HG03196 (cell line): ENCODE measurements around the gene SLC7A6.

ENCODE experiments used
- ATAC-seq: cut with Tn5 transposase; IDR thresholded peaks from one replicate; pipeline ENCODE4 v1.9.1; 2021; ENCODE audit not compliant: unreplicated experiment

SLC7A6 gene

DNA sequence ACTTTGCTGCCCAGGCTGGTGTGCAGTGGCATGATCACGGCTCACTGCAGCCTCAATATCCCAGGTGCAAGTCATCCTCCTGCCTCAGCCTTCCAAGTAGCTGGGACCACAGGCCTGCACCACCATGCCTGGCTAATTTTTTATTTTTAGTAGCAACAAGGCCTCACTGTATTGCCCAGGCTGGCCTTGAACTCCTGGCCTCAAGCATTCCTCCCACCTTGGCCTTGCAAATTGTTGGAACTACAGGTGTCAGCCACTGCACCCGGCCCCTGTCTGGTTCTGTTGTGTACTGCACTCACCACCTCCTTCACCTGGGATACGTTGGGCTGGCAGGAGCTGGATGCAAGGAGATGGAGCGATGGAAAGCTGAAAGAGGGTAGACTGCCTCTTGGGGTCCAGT lies 10.6 kb upstream of the SLC7A6 start:
- ATAC-seq: no peak

DNA sequence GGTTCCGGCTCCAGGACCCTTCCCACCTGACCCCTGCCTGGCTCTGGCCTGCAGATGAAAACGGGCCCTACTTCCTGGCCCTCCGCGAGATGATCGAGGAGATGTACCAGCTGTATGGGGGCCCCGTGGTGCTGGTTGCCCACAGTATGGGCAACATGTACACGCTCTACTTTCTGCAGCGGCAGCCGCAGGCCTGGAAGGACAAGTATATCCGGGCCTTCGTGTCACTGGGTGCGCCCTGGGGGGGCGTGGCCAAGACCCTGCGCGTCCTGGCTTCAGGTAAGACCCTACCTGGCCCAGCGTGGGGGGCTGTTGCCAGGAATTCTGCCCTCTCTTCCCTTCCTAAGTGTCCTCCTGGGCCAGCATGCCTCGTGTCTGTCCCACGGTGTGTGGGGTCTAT lies 8.6 kb upstream of the SLC7A6 start:
- no peak for ATAC-seq

DNA sequence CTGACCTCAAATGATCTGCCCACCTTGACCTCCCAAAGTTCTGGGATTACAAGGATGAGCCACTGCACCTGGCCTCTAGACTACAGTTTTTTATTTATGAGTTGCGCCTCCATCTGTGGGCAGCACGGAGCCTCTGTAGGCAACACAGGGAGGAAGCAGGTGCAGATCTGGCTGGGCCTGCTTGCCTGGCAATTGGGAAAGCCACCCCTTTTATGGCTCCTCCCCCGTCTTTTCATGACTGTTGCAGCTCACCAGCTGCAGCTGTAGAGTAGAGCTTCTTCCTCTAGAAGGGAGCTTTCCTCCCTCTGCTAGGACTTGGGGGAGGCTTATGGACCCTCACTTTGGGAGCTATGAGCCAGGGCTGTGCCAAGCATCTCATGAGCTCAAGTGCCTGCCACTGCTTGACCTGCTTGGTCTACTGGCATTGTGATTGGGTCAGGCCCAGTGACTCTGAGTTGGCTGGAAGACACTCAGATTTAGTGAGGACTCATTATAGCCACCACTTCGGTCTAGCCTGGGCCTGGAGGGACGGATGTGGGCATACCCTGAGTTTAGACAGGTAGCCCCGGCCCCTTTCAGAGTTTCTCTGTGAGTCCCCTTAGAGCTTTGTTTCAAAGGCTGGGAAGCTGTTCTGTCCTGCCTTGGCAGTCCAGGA lies 6.9 kb upstream of the SLC7A6 start:
- no peak for ATAC-seq

DNA sequence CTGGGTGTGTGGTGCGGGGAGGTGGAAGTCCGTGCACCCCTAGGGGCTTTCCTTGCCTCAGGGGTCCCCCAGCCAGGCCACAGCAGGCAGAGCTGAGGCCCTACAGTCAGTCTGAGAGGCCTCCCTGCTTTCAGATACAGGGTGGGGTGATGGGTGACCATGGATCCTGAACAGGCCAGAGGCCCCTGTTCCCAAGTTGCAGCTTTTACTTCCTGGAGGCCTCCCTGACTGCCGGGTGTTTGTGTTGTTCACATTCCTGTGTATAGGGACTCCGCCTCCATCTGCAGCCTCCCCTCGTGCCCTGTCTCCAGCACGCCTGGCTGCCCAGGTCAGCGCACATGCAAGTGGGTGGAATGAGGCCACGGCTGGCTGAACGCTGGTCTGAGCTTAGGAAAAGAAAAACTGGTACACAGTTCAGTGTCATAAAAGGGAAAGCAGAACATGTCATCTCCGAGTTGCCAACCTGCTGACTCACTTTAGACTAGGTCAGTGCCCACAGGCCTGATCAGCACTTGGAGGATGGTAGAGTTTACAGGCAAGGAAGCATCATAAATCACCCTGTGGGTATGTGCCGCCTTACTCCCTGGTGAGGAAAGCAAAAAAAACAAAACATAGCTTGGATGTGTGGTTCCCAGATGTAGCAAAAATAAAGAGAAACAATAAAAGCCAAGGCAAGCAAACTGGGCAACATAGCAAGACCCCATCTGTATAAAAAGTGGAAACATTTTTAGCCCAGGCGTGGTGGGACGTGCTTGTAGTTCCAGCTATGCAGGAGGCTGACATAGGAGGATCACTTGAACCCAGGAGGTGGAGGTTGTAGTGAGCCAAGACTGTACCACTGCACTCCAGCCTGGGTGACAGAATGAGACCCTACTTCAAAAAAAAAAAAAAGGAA lies 6.2 kb upstream of the SLC7A6 start:
- ATAC-seq: no peak

DNA sequence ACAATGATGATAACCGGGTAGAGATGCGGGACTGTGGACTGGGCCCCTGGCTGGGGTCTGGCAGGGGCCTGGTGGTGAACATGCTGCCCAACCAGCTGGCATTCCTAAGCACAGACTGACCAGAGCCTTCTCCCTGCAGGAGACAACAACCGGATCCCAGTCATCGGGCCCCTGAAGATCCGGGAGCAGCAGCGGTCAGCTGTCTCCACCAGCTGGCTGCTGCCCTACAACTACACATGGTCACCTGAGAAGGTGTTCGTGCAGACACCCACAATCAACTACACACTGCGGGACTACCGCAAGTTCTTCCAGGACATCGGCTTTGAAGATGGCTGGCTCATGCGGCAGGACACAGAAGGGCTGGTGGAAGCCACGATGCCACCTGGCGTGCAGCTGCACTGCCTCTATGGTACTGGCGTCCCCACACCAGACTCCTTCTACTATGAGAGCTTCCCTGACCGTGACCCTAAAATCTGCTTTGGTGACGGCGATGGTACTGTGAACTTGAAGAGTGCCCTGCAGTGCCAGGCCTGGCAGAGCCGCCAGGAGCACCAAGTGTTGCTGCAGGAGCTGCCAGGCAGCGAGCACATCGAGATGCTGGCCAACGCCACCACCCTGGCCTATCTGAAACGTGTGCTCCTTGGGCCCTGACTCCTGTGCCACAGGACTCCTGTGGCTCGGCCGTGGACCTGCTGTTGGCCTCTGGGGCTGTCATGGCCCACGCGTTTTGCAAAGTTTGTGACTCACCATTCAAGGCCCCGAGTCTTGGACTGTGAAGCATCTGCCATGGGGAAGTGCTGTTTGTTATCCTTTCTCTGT lies 5.1 kb upstream of the SLC7A6 start:
- no peak for ATAC-seq

DNA sequence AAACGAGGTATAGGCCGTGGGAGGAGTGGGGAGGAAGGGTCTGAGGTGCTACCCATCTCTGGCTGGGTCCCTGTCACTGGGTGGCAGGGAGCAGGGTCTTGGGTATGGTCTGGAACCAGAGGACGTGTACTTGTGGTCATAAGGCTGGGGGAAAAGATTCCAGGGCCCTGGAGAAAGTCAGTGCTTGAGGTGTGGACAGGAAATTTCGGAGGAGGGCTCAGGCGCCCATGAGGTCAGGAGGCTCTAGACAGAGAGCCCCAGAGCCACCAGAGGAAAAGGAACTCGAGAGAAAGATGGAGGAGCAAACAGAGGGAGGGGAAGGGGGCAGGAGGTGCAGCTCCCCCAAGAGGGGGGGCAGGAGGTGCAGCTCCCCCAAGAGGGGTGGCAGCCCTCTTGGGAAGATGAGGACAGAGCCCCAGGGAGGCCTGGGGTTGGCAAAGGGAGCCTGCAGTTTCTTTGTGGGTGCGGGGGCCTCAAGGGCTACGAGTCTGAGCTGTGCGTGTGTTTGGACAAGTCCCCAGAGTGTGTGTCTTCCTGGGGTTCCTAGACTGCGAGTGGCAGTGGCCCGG lies 683 bp upstream of the SLC7A6 start:
- ATAC-seq: no peak

DNA sequence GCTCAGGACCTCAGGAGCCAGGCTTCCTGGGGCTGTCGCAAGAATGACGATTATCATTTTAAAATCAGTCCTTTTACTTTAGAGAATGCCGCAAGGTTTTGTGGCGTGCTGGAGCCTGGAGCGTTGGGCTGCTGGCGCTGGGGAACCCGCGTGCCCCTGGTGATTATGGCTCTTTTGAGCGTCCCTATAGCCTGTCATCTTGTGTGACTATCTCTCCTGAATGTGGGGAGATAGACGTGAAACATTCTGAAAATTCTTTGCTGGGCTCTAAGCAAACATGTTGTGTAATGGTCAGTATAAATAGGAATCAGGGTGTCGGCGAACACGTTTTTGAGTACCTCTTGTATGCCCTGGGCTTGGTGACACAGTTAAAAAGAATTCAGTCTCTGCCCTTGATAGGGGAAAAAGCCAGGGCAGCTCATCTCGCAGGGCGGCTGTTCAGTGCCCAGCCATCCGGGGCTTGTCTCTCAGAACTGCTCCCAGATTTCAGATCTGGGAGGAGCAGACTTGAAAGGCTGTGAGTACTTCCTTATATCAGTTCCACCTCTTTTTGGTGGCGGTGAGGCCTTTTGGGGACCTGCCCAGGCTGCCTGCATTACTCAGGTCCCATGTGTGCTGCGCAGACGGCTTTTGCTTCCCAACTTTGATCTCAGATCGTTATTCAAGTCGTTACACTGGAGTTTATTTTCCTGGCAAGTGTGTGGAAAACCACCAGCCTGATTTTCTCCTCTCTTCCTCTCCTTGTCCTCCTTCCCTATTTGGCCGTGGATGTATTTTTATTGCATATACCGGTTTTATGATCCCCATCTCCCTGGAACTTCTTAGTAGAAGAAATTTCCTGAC lies 973 bp downstream of the SLC7A6 start:
- ATAC-seq: no peak

DNA sequence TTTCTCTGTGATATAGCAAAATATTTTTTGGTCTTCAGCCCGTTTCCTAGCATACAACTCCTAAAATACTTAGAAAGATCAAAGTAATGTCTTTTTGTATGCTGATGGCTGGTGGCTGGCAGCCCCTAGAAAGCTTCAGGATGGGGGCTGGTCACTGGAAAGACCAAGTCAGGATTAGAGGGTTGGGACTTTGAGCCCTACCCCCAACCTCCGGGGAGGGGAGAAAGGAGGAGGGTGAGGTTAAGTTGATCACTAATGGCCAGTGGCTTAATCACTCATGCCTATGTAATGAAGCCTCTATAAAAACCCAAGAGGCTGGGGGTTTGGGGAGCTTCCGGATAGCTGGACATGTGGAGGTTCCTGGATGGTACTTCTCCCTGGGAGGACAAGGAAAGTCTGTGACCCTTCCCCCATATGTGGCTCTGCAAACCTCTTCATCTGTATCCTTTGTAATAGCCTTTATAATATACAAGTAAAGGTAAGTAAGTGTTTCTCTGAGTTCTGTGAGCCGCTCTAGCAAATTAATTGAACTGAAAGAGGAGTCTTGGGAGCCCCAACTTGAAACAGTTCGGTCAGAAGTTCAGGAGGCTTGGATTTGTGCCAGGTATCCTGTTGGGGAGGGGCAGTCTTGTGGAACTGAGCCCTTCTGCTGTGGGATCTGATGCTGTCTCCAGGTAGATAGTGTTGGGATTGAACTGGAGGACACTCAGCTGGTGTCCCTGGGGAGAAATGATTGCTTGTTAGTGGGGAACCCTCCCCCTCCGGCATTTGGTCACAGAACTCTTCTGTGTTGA lies 3.5 kb downstream of the SLC7A6 start:
- ATAC-seq: no peak

DNA sequence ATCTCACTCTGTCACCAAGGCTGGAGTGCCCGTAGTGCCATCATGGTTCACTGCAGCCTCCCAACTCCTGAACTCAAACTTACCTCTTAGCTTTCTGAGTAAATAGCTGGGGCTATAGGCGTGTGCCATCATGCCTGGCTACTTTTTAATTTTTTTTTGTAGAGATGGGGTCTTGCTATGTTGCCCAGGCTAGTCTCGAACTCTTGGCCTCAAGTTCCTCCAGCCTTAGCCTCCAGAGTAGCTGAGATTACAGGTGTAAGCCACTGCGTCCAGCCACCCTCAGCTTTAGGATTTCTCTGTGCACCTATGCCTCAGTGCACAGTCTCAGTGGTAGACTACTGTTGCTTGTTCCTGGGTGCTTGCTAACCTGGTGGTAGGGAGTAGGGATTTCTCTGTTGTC lies 5.5 kb downstream of the SLC7A6 start:
- no peak for ATAC-seq

DNA sequence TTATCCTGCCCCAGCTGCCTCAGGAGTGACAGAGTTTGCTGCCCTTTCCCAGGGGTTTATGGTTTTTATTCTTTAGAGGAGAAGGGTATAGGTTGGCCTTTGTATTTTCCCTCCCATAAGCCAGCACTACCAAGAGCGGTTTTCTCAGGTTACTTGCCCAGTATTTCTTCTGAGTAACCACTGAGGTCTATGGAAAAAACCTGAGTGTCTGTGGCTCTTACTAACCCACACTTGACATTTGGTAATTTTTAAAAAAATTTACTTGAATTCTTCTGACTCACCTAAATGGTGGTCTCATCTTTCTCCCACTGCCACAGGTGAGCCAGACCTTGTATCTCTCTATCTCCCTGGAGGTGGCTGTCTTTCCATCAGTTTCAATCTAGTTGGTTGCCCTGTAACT lies 6.0 kb downstream of the SLC7A6 start:
- ATAC-seq: no peak

DNA sequence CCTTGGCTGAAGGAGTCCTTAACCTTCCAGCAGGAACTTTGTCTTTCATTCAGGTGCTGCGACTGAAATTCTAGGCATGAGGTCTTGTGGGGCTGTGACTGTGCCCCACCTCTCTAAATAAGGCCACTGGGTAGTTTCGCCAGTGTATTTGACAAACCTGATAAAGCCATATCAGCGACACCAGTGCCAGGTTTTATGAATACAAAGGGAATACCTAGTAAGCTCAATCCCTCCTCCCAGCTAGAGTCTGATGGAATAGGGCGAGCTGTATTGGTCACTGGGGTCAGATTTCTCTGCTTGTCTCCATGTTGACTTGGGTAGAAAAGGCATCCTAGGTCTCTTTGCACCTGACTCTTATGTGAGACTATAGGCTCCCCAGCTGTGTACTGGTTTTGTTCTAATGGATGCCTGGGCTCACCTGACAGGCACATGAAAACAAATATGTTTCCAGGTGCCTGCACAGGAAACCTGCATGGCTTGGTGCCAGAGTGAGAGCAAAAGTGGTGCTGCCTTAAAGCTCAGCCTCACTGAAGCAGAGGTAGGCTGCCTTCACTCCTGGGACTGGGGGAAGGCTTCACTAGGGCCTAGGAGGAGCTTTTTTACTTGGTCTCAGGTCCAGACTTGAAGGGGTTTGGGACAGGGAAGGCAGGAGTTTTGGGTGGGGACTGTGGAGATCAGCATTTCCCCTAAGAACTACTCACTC lies 8.3 kb downstream of the SLC7A6 start:
- ATAC-seq: no peak

DNA sequence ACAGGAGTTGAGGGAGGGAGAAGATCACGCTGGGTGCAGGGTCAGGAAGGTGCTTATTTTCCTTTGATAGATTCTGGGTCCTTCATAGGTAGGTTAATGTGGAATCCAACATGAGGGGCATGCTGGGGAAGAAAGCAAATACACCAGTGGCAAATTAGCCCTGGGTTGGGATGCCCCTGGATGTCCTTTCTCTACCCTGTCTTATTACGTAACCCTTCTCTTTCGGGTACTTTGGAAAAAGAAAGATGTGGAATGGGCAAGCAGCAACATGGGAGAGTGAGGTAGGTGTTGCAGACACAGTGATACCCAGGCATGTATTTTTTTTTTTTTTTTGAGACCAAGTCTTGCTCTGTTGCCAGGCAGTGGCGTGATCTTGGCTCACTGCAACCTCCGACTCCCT lies 9.1 kb downstream of the SLC7A6 start:
- ATAC-seq: no peak

DNA sequence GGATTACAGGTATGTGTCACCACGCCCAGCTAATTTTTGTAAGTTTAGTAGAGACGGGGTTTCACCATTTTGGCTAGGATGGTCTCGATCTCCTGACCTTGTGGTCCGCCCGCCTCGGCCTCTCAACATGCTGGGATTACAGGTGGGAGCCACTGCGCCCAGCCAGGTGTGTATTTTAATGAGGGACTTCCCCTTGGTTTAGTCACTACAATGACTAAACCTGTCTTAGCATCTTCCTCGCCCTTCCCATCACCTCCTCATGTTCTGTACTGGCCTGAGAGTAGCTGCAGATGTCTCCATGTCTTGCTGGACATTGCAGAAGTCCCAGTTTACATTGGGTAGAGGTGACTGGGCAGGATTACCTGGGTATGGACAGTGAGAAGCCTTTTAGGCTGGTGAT lies 9.6 kb downstream of the SLC7A6 start:
- no peak for ATAC-seq

DNA sequence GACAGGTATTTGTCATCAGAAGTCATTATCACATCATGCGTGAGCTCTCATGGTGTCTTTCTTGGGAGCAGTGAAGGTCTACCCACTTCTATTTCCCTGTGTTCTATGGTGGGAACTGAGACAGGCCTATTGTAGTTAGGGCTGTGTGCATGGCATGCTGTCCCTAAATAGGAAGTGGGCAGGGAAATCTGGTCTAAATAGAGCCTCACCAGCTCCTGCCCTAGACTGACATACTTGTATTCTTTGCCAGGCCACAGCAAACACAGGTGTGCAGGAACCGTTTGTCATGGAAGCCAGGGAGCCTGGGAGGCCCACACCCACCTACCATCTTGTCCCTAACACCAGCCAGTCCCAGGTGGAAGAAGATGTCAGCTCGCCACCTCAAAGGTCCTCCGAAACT lies 10.1 kb downstream of the SLC7A6 start:
- ATAC-seq: no peak

DNA sequence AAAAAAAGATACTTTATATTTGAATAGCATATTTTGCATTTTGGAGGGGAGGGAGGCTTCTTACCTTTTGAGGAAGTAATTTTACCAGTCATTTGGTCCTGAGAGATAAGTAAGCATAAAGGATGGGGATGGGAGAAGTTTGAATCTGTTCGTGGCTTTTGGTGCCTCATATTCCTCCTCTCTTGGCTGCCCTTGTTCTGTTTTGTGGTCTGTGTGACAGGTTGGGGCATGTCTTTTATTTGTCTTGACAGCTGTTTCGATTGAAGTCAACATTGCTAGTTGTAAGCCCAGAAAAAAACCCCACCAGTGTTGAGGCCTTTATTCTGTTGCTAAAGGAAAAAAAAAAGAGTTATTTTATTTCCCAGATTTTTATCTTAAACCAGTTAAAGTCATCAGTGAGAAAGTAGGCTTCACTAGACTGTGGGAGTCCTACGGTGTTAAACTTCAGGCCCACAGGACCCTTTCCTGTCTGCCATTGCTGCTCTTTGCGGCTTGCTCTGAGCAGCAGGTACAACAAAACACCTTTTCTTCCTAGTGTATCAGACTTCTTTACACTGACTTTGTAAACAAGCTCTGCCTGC lies 11.4 kb downstream of the SLC7A6 start:
- no peak for ATAC-seq

DNA sequence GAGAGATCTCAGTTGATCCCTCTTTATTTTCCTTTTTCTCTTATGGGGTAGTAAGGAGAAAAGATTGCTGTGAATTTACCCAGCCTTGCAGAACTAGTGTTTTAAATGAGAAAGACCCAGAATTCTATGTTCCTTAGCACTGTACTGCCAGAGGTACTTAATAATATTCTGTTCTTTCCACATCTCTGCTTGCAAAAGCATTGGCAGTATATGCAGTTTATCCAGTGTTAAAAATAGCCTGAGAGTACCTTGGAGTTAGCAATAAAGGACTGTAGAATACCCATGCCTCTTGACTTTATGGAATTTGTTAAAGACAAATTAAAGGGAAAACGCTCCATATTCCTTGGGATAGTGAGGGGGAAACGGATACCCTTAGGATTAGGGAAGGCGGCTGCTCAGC lies 11.9 kb downstream of the SLC7A6 start:
- no peak for ATAC-seq

DNA sequence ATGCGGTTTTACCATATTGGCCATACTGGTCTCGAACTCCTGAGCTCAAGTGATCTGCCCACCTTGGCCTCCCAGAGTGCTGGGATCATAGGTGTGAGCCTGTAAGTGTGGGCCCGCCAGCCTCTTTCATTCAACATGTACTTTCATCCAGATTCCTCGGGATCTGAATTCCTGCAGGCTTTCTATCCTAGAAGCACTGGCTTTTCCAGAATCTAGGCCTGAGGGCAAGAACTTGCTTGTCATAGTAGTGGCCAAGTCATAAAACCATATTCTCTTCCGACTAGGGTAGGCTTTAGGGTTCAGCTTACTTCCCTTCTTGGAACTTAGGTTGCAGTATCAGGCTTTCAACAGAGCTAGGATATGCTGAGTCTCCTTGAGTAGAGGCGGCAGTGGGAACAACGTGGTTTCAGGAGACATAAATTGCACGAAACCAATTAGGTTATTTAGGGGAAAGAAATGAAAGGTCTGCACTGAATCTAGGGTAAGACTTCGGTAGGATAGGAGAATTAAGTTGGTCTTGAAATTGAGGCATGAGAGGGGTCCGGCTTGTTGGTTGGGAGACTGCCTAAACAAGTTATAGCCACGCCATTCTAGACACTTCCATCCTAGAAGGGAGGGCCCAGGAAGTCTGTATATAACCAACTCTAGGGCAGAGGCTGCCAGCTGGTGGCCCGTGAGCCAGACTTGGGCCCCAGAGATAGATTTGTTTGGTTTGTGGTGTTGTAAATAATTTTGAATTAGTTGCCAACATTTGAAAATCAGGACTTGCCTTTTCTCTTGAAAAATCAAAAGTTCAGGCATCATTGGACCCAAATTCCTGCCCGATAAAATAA lies 15.6 kb downstream of the SLC7A6 start:
- no peak for ATAC-seq
